ENCODE data around the gene WDR53. TPM values are rescaled to one million over a fixed set of nuclear protein-coding genes. Genes with fewer than 3 reads are reported as not detected.
A peak's percentile ranks its signal among the peaks of the same experiment; 100 is the strongest.
"Not testable (repeated sequence)": the region's sequence is repeated elsewhere in the genome, so short reads cannot be mapped to it uniquely, and the experiment has no call there.

Gene WDR53
- 10.0 TPM for total RNA-seq
- long read RNA-seq, partial matches to known transcripts: 1 of 4 reads
- long read RNA-seq, other reads (novel, unspliced or antisense): 3 of 4 reads

- H3K4me3 ChIP-seq: peak within 1 kb of the TSS; percentile 74
- no peaks in the 10 kb centered on the region for H3K9me3 ChIP-seq (replicated peaks)
- H3K36me3 ChIP-seq: peaks cover 18% of the 10 kb centered on the region
- H3K27me3 ChIP-seq (ENCODE audit: low read depth): no peaks in the 10 kb centered on the region
- no peak for TF ChIP-seq CTCF (IDR thresholded peaks at IDR 0.05; ENCODE audit: borderline replicate concordance)
- intact Hi-C loops (cut with micrococcal nuclease): no loop called here
- H3K4me1 ChIP-seq: peaks cover 42% of the 10 kb centered on the region
- peak; percentile 95 for DNase-seq
- H3K27ac ChIP-seq (replicated peaks): peak within 1 kb of the TSS; percentile 85
Measured at GRCh38 chr3:196568246-196569002, at the start of gene WDR53, which contains the start of gene FBXO45. WDR53 (minus strand) TSS chr3:196568554; CDS start chr3:196561475, 7,079 bp downstream. FBXO45 (plus strand) TSS chr3:196568660; CDS start chr3:196568985, 325 bp downstream.

- intact Hi-C loops (cut with micrococcal nuclease): no loop called here
- no peak overlapping the region for H3K27ac ChIP-seq (replicated peaks)
- peaks cover 18% of the 10 kb centered on the region for H3K4me1 ChIP-seq
Measured at GRCh38 chr3:196617256-196617655, 48.9 kb upstream of the WDR53 start.

GRCh38 chr3:196615234-196615633, 46.9 kb upstream of the WDR53 start:
- DNase-seq; H3K4me3 ChIP-seq; H3K27me3 ChIP-seq (ENCODE audit: low read depth); intact Hi-C loops (cut with micrococcal nuclease); H3K27ac ChIP-seq (replicated peaks); H3K36me3 ChIP-seq; H3K9me3 ChIP-seq (replicated peaks): not testable (repeated sequence)
- H3K4me1 ChIP-seq: peaks cover 28% of the 10 kb centered on the region

More at GRCh38 chr3:196617256-196617655, 48.9 kb upstream of the WDR53 start:
- Histone ChIP-seq H3K36me3 (no peaks in the 10 kb centered on the region), H3K4me3 (no peak overlapping the region), H3K9me3 (replicated peaks) (no peaks in the 10 kb centered on the region), H3K27me3 (ENCODE audit: low read depth) (no peaks in the 10 kb centered on the region)
- no peak for TF ChIP-seq CTCF (IDR thresholded peaks at IDR 0.05; ENCODE audit: borderline replicate concordance)
- no peak for DNase-seq

- Histone ChIP-seq H3K4me3 (peak overlapping the region; percentile 23), H3K9me3 (replicated peaks) (peaks cover 9% of the 10 kb centered on the region), H3K27ac (replicated peaks) (peak overlapping the region; percentile 86), H3K4me1 (peaks cover 34% of the 10 kb centered on the region), H3K27me3 (ENCODE audit: low read depth) (no peaks in the 10 kb centered on the region), H3K36me3 (no peaks in the 10 kb centered on the region)
- DNase-seq: no peak
- intact Hi-C loops (cut with micrococcal nuclease): no loop called here
- TF ChIP-seq CTCF (IDR thresholded peaks at IDR 0.05; ENCODE audit: borderline replicate concordance): no peak
Measured at GRCh38 chr3:196611761-196612483, 43.6 kb upstream of the WDR53 start.

- no peak for DNase-seq
- Histone ChIP-seq H3K4me1 (peaks cover 34% of the 10 kb centered on the region), H3K36me3 (no peaks in the 10 kb centered on the region), H3K27me3 (ENCODE audit: low read depth) (no peaks in the 10 kb centered on the region), H3K27ac (replicated peaks) (peak overlapping the region; percentile 86), H3K9me3 (replicated peaks) (peaks cover 9% of the 10 kb centered on the region), H3K4me3 (no peak overlapping the region)
- TF ChIP-seq CTCF (IDR thresholded peaks at IDR 0.05; ENCODE audit: borderline replicate concordance): no peak
- intact Hi-C loops (cut with micrococcal nuclease): loop anchor here (5.0 kb wide), 1 partner anchor 77 kb away; no protein-coding TSS in a partner anchor
Measured at GRCh38 chr3:196609805-196610515, 41.6 kb upstream of the WDR53 start.
